NCI-H2107 (cell line): ENCODE data around the gene TMEM205.
"Not testable (repeated sequence)": the region's sequence is repeated elsewhere in the genome, so short reads cannot be mapped to it uniquely, and the experiment has no call there.

Experiments used
- DNase-seq: peaks from one replicate; lab custom pipeline; 2025; lab: John Stamatoyannopoulos, UW

TMEM205 gene

DNA sequence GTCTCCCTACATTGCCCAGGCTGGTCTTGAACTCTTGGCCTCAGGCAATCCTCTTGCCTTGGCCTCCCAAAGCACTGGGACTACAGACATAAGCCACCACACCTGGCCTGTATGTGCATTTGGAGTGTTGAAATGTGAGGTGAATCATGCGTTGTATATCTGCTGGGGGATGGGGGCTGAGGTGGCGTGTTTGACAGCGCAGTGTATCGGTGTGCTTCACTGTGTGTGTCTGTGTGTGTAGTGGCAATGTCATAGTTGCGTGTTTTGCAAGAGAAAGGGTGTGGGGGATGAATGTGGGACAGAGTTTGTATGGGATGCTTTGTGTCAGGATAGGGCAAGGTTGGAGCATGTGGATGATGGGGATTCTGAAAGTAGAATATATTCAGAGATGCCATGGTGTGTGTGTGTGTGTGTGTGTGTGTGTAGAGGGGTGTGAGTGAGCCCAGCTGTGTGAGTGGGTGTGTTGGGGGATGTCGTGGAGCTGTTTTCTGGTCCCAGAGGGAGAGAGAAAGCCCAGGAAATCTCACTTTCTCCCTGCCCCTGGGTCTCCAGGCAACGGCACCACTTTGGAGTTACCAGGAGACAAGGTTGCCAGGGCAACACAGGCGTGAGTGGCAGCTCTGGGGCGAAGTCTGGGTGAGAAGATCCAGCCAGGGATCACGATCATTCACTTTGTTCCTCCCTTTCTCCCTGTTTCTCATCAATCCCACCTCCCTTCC is 27.3 kb upstream of the TMEM205 start:
- peak; percentile 63 for DNase-seq

DNA sequence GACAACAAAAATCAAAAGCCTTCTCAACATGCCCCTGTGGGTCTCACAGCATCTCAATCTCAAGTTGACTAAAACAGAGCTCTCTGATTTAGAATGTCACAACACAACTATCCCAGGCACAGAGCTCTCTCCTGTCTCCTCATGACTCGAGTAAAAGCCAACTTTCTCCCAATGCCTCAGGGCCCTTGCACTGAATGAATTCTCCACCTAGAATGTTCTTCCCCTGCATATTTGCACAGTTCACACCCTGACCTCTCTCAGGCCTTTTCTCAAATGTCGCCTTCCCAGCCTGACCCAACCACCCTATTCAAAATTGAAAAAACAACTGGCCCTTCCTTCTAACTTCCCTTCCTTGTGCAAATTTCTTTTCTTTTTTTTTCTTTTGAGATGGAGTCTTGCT is 24.7 kb upstream of the TMEM205 start:
- no peak for DNase-seq

GRCh38 chr19:11367528-11367927 is 21.5 kb upstream of the TMEM205 start:
- DNase-seq, result no peak

DNA sequence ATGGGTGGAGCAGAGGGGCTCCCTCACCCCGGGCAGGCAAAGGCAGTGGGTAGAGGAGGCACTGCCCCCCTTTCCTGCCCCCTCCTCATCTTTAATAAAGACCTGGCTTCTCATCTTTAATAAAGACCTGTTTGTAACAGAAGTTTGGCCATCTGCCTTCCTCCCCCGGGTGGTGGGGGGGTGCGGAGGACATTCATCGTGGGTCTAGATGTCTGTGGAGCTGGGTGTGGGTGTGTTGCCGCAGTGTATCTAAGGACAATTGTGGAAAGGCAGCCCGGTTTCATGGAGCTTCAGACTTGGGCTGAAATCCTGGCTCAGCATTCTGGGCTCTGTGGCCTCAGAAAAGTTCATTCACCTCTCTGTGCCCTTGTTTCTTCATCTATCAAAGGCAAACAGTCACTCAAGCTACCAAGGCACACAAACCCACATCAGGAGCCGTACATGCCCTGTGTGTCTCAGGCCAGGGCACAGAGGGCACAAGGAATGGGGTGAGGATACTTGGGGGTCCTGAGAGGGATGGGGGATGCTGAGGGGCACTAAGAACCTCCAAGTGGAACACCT is 19.6 kb upstream of the TMEM205 start:
- DNase-seq, result no peak

DNA sequence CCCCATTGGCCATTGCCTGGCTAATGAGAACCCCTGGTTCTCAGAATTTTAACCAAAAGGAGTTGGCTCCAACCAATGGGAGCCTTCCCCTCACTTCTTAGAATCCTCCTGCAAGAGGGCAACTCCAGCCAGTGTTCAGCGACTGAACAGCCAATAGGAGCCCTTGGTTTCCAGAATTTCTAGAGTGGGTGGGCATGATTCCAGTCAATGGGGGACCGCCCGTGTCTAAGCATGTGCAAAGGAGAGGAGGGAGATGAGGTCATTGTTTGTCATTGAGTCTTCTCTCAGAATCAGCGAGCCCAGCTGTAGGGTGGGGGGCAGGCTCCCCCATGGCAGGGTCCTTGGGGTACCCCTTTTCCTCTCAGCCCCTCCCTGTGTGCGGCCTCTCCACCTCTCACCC is 18.9 kb upstream of the TMEM205 start:
- no peak for DNase-seq

DNA sequence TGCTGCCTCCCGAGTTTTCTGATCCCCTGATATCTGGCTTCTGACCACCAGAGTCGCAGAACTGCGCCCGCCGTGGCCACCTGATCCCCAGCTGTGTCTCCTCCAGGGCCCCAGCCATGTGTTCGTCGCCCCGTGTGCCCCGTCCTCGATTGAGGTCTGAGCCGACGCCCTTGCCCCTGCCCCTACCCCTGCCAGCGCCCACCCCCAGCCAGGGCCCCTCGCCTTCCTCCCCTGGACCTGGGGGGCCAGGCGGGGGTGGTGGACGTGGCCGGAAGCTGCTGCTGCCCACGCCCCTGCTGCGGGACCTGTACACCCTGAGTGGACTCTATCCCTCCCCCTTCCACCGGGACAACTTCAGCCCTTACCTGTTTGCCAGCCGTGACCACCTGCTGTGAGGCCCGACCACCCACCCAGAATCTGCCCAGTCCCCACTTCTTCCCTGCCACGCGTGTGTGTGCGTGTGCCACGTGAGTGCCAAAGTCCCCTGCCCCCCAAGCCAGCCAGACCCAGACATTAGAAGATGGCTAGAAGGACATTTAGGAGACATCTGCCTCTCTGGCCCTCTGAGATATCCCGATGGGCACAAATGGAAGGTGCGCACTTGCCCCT is 18.3 kb upstream of the TMEM205 start:
- DNase-seq, result no peak

GRCh38 chr19:11363881-11364280 is 17.8 kb upstream of the TMEM205 start:
- DNase-seq, result no peak

DNA sequence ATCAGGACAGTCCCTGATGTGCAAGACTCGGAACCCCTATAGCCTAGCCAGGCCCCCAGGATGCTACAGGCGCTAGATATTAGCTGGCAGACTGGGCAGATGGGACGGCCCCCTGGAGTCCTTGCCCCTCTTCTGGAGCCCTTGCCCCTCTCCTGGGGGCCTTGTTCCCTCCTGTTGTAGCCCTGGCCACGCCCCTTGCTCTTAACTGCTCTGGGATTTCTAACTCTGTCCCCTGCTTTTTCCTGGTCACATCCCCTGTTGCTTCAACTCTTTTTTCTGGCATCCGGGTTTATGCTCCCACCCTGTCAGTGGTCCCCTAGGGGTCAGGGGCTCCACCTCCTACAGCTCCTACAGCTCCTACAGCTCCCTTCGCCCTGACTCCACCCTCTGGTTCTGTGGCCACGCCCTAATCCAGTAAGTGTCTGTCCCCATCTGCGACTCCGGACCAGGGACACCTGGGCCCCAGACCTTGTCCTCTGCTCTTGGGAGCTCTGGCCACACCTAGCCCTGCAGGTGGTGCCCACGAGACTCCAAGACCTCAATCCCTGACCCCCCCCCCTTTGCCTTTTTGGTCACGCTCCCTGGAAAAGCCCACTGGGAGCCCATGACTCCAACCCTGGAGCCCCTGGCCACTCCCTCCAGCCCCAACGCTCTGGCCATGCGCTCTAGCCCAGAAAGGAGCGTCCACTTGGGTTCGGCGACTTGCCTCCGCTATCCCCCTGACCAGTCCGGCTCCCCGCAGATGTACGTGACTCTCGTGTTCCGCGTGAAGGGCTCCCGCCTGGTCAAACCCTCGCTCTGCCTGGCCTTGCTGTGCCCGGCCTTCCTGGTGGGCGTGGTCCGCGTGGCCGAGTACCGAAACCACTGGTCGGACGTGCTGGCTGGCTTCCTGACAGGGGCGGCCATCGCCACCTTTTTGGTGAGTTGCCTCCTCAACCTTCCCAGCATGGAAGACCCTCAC is 16.0 kb upstream of the TMEM205 start:
- DNase-seq, result no peak

DNA sequence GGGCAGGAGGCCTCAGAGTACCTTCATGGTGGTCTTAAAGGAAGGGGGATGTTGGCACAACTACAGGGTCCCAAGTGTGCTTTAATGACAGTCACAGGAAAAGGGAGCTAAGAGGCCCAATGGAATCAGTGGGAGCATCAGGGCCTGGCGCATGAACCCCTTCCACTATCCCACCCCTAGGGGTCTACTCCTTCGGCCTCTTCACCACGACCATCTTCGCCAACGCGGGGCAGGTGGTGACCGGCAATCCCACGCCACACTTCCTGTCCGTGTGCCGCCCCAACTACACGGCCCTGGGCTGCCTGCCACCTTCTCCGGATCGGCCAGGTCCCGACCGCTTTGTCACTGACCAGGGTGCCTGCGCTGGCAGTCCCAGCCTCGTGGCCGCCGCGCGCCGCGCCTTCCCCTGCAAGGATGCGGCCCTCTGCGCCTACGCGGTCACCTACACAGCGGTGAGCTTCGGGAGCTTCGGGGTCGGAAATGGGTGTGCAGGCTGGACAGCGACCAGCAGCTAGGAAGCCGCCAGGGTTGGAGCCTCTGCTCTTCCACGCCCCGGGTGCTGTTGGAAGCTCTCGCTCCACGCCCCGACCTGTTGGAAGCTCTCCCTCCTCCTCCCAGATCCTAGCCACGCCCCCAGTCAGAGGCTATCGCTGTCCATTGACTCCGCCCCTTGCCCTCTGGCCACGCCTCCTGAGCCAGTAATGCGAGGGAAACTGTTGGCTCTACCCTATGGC is 15.1 kb upstream of the TMEM205 start:
- no peak for DNase-seq

GRCh38 chr19:11359421-11359820 is 13.4 kb upstream of the TMEM205 start:
- no peak for DNase-seq

DNA sequence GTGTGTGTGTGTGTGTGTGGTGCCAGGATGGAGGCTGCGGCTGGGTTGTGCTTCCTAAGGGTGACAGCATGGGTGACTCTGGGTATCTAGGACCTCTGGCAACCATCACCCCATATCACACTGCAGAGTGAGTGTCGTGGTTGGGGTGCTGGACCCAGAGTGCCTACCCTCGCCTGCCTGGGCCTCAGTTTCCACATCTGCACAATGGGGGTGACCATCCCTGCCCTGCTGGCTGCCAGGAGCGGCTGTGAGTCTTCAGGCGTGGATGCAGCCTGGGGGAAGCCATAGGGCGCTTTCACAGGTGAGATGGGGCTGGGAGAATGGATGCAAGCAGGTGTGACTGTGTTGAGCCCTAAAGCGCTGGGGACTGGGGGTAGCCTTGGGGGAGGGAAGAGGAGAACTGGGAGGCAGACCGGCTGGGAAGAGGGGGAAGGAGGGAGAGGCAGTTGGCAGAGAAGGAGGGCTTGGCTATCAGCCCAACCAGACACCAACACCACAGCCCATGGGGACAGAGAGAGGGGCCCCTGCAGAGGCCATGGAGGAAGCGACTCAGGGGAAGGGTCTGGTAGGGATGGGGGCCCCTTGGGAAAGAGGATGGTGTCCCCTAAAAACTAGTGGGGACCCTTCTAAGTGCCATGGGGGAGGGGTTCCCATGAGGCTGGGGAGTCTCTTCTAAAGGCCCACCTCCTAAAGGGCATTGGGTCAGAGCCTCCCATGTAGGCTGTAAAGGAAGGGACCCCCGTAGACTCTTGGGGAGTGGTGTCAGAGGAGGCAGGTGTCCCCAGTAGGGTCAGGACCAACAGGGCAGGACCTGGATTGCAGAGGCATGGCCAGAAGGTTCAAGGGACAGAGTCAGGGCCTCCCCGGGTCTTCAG is 10.8 kb upstream of the TMEM205 start:
- DNase-seq, result no peak

DNA sequence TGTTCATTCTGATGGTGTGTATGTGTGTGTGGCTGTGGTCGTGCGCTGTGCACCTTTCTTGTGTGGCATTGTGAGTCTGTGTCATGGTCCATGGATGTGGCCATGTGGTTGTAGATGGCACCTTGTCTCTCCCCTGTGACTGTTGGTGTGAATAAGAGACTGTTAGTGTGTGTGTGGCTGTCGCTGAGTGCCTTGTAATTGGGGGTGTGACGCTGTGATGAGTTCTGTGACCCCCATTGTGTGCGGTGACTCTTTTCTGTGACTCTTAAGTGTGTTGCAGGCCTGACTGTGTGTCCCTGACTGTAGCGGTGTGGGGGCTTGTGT is 10.0 kb upstream of the TMEM205 start:
- DNase-seq, result no peak

DNA sequence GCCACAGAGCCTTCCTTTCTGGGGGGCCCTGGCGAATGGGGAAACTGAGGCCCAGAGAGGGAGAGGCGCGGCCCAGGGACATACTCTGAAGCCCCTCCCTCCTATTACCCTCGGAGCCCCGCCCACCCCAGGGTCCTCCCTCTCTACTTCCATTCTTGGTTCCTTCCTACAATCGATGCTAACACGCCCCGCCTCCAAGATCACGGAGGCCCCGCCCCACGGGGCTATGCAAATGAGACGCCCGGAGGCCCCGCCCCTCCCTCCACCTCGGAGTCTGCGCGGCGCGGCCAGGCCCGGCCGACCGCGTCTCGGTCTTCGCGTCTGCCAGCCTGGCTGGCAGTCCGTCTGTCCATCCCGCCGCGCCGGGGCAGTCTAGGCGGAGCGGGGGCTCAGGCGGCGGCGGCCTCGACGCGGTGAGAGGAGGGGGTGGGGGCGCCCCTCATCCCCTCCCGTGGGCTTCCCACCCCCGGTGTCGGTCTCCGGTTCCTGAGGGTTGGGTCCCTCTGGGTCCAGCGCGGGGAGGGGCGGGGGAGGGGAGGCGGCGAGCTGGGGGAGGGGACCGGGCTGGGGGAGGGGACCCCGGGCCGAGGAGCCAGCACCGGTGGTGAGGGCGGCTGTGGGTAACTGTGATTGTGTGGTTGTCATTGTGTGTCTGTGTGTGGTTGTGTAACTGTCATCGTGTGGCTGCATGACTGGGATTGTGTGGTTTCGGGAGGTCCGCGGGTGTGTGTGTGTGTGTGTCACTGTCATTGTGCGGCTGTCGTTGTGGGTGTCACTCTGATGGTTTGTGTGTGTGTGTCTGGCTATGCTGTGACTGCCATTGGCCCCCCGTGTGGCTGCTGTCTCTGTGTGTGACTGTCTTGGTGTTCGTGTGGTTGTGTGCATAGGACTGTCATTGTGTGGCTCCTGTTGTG is 9.3 kb upstream of the TMEM205 start, which contains the start of gene PLPPR2:
Gene PLPPR2 (plus strand): TSS at position 273 of the 914 bp plus-strand sequence. CDS start 2,242 bp downstream, outside the sequence.
- peak; percentile 86 for DNase-seq

GRCh38 chr19:11354102-11354501 is 8.0 kb upstream of the TMEM205 start:
- not testable (repeated sequence) for DNase-seq

- no peak for DNase-seq
These were observed 3.1 kb upstream of the TMEM205 start for GRCh38 chr19:11349171-11349570.

DNA sequence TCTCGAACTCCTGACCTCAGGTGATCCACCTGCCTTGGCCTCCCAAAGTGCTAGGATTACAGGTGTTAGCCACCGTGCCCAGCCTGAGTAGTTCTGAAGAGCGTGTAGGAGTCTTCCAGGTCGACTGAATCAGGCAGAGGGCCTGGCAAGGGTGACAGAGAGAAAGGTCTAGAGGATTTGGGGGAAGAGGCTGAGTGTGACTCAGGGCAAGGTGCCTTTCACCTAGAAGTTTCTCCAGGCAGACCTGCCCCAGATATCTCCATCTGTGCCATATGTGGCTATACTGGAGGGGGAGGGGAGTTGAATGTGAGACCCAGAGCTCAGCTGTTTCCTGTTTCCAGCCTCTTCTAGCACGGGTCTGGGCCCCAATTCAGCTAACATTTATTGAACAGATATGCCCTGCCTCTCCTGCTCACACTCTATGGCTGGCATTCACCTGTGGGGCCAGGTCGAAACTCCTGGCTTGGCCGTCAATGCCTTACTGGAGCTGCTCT is 1.5 kb upstream of the TMEM205 start:
- no peak for DNase-seq

GRCh38 chr19:11345122-11345803 is 805 bp downstream of the TMEM205 start:
- no peak for DNase-seq

DNA sequence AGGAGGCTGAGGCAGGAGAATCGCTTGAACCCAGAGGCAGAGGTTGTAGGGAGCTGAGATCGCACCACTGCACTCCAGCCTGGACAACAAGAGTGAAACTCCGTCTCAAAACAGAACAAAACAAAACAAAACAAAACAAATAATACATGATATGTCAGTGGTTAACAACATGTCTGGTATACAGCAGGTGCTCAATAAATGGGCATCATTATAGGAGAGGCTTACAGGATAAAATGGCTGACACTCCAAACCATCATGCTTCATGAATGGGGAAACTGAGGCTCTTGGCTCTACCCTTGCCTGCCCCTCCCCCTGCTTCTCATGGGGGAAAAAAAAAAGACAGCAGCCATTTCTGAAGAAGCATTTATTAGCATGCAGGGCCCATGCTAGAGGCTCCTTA is 3.6 kb downstream of the TMEM205 start:
- DNase-seq, result no peak

GRCh38 chr19:11340099-11340467 is 6.0 kb downstream of the TMEM205 start:
- not testable (repeated sequence) for DNase-seq
